NCI-H128 (cell line): ENCODE measurements around the gene PCDHGA3.
"Not testable (repeated sequence)": the region's sequence is repeated elsewhere in the genome, so short reads cannot be mapped to it uniquely, and the experiment has no call there.

Experiments used
- DNase-seq: peaks from one replicate; lab custom pipeline; 2025; ENCODE audit not compliant: unreplicated experiment; lab: John Stamatoyannopoulos, UW

The PCDHGA3 gene

GRCh38 chr5:141382469-141383294, 39.1 kb downstream of the PCDHGA3 start, which contains the start of gene PCDHGA7:
PCDHGA7 (plus strand) TSS chr5:141382742; CDS start chr5:141382900, 158 bp downstream.
- DNase-seq = no peak

- DNase-seq = no peak
Measured at GRCh38 chr5:141383345-141383744, 39.7 kb downstream of the PCDHGA3 start.

GRCh38 chr5:141384471-141385267, 41.0 kb downstream of the PCDHGA3 start:
- no peak for DNase-seq

GRCh38 chr5:141387557-141388311, 44.1 kb downstream of the PCDHGA3 start, which contains the start of gene PCDHGB4:
PCDHGB4 (plus strand) TSS chr5:141387698; CDS start chr5:141387885, 187 bp downstream.
- not testable (repeated sequence) for DNase-seq

GRCh38 chr5:141388661-141389060, 45.0 kb downstream of the PCDHGA3 start:
- DNase-seq = no peak

- DNase-seq = no peak
Measured at GRCh38 chr5:141389153-141390042, 45.8 kb downstream of the PCDHGA3 start.

- no peak for DNase-seq
Measured at GRCh38 chr5:141392429-141393198, 49.0 kb downstream of the PCDHGA3 start, which contains the start of gene PCDHGA8. PCDHGA8 (plus strand) TSS chr5:141392633; CDS start chr5:141392814, 181 bp downstream.

- no peak for DNase-seq
Measured at GRCh38 chr5:141393267-141393666, 49.6 kb downstream of the PCDHGA3 start.

GRCh38 chr5:141394401-141395187, 51.0 kb downstream of the PCDHGA3 start:
- not testable (repeated sequence) for DNase-seq
